Activated CD4-positive, alpha-beta T cell treated with anti-CD3 and anti-CD28 coated beads, Interleukin-2, amount 50 U/mL, for 16 hours (primary cell): ENCODE measurements around the gene RIPOR3.
"Not testable (repeated sequence)": the region's sequence is repeated elsewhere in the genome, so short reads cannot be mapped to it uniquely, and the experiment has no call there.

Source experiments
- DNase-seq: peaks from one replicate; pipeline ENCODE4 v3.0.0-alpha.2; 2020

Gene RIPOR3

GRCh38 chr20:50651676-50652075 is 39.7 kb downstream of the RIPOR3 start:
- no peak for DNase-seq

GRCh38 chr20:50649590-50649989 is 41.8 kb downstream of the RIPOR3 start:
- no peak for DNase-seq

- no peak for DNase-seq
These were observed 42.7 kb downstream of the RIPOR3 start for GRCh38 chr20:50648651-50649050.

GRCh38 chr20:50646483-50646996 is 44.8 kb downstream of the RIPOR3 start:
- DNase-seq, result no peak

GRCh38 chr20:50645253-50646068 is 45.9 kb downstream of the RIPOR3 start:
- no peak for DNase-seq

- DNase-seq, result no peak
These were observed 49.0 kb downstream of the RIPOR3 start for GRCh38 chr20:50642288-50642803.

- DNase-seq, result not testable (repeated sequence)
These were observed 49.6 kb downstream of the RIPOR3 start for GRCh38 chr20:50641625-50642287.

GRCh38 chr20:50639971-50640711 is 51.2 kb downstream of the RIPOR3 start:
- not testable (repeated sequence) for DNase-seq

- DNase-seq, result not testable (repeated sequence)
These were observed 53.1 kb downstream of the RIPOR3 start for GRCh38 chr20:50638015-50638847.

GRCh38 chr20:50636601-50637540 is 54.5 kb downstream of the RIPOR3 start:
- DNase-seq, result no peak

- DNase-seq, result peak; percentile 54
These were observed 55.4 kb downstream of the RIPOR3 start for GRCh38 chr20:50635676-50636600.

- DNase-seq, result no peak
These were observed 56.3 kb downstream of the RIPOR3 start for GRCh38 chr20:50635014-50635557.

- DNase-seq, result no peak
These were observed 57.2 kb downstream of the RIPOR3 start for GRCh38 chr20:50634191-50634590.

- no peak for DNase-seq
These were observed 58.0 kb downstream of the RIPOR3 start for GRCh38 chr20:50633361-50633760.

- no peak for DNase-seq
These were observed 58.6 kb downstream of the RIPOR3 start for GRCh38 chr20:50632701-50633100.

- no peak for DNase-seq
These were observed 59.1 kb downstream of the RIPOR3 start for GRCh38 chr20:50632236-50632635.

- DNase-seq, result no peak
These were observed 60.6 kb downstream of the RIPOR3 start for GRCh38 chr20:50630578-50631263.

GRCh38 chr20:50629670-50630045 is 61.7 kb downstream of the RIPOR3 start:
- DNase-seq, result no peak
